Measurements from ENCODE around the gene ALKBH6. TPM values are rescaled to one million over a fixed set of nuclear protein-coding genes. Genes with fewer than 3 reads are reported as not detected.

The ALKBH6 gene
- total RNA-seq, 4 donors from 2014 or later, result 21.1 to 33.2 (median 24.9) TPM

DNA sequence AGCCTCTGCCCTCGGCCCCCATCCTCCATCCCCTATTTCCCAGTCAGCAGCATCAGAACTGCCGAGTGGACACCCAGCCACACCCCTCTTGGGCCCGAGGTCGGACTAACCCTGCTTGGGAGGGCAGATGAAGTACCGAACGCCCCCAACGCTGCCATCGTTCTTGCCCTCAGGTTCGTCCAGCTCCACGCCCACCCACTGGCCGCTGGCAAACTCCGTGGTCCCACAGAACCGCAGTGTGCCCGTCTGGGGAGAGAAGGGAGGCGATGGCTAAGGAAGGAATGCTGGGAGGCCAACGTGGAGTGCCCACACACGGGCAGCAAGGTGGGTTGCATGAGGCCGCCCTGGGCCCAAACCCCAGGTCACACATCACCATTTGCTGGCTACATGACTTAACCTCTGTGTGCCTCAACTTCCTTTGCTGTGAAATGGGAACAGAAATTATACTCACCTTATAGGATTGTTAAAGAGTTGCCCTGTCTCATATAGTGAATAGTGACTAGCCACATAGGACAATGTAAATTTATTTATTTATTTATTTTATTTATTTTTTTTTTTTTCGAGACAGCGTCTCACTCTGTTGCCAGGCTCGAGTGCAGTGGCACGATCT, 5.2 kb upstream of the ALKBH6 start:
- H3K27me3 ChIP-seq, result no peaks in the 10 kb centered on the region
- H3K27ac ChIP-seq, result no peak overlapping the region
- H3K4me3 ChIP-seq, result no peak overlapping the region
- peaks cover 8% of the 10 kb centered on the region for H3K4me1 ChIP-seq
- 94% methylated on average over 16 of the region's 22 CpGs for WGBS
- H3K9me3 ChIP-seq, result no peaks in the 10 kb centered on the region
- DNase-seq (ENCODE audit: low spot score in 2 of 2), result no peak
- H3K36me3 ChIP-seq, result peaks cover 37% of the 10 kb centered on the region
- TF ChIP-seq EP300 (IDR thresholded peaks at IDR 0.05), result no peak
- no peak for TF ChIP-seq POLR2A (IDR thresholded peaks at IDR 0.05)
- TF ChIP-seq CTCF (IDR thresholded peaks at IDR 0.05), result no peak
- TF ChIP-seq POLR2AphosphoS5 (IDR thresholded peaks at IDR 0.05), result no peak

DNA sequence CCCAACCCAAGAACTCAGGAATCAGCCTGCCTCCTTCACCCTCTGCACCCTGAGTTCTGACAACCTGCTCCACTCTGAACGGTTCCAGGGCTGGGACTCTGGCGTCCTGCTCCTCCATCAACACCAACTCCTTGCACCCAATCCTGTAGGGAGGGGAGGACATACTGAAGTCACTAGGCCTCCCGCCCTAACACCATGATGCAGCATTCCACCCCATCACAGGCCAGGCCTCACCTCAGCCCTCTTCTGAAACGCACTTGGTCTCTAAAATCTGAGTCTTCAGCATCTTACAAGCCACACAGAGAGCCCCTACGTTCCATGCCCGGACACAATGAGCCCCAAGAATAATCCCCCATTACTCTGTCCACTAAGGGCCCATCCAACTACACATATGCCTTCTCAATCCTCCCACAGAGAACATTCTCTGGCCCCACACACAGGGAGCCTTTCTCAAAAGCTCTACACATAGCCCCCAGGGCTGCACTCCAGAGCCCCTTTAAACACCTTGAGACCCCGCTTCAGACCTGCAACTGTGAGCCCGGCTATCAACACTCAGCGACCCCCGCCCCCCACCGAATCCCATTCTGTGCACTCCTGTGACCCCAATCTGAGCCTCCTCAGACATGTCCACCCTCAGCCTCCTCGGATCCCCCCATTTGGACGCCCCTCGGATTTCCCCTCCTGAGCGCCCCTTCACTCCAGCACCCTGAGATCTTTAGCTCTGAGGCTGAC, 567 bp downstream of the ALKBH6 start:
- Histone ChIP-seq H3K27me3 (no peaks in the 10 kb centered on the region), H3K36me3 (peaks cover 9% of the 10 kb centered on the region), H3K4me1 (peaks cover 31% of the 10 kb centered on the region), H3K27ac (peak overlapping the region; percentile 72), H3K4me3 (peak overlapping the region; percentile 64), H3K9me3 (no peaks in the 10 kb centered on the region)
- 30% methylated on average over 15 of the region's 15 CpGs for WGBS
- TF ChIP-seq CTCF (IDR thresholded peaks at IDR 0.05), result no peak
- no peak for TF ChIP-seq POLR2AphosphoS5 (IDR thresholded peaks at IDR 0.05)
- no peak for TF ChIP-seq POLR2A (IDR thresholded peaks at IDR 0.05)
- no peak for TF ChIP-seq EP300 (IDR thresholded peaks at IDR 0.05)
- no peak for DNase-seq (ENCODE audit: low spot score in 2 of 2)

GRCh38 chr19:36010402-36010801, 3.6 kb downstream of the ALKBH6 start:
- H3K27ac ChIP-seq, result no peak overlapping the region
- peaks cover 33% of the 10 kb centered on the region for H3K4me1 ChIP-seq

GRCh38 chr19:36009633-36010379, 4.2 kb downstream of the ALKBH6 start:
- H3K4me1 ChIP-seq, result peaks cover 30% of the 10 kb centered on the region
- no peaks in the 10 kb centered on the region for H3K27me3 ChIP-seq
- WGBS, result 50% methylated on average over 15 of the region's 15 CpGs
- peak overlapping the region; percentile 56 for H3K4me3 ChIP-seq
- DNase-seq (ENCODE audit: low spot score in 2 of 2), result no peak
- no peak for TF ChIP-seq POLR2A (IDR thresholded peaks at IDR 0.05)
- TF ChIP-seq CTCF (IDR thresholded peaks at IDR 0.05), result no peak
- TF ChIP-seq EP300 (IDR thresholded peaks at IDR 0.05), result no peak
- TF ChIP-seq POLR2AphosphoS5 (IDR thresholded peaks at IDR 0.05), result no peak
- no peaks in the 10 kb centered on the region for H3K36me3 ChIP-seq
- no peaks in the 10 kb centered on the region for H3K9me3 ChIP-seq
- no peak overlapping the region for H3K27ac ChIP-seq

More at GRCh38 chr19:36010402-36010801, 3.6 kb downstream of the ALKBH6 start:
- H3K9me3 ChIP-seq, result no peaks in the 10 kb centered on the region
- no peaks in the 10 kb centered on the region for H3K36me3 ChIP-seq
- H3K4me3 ChIP-seq, result no peak overlapping the region
- 85% methylated on average over 11 of the region's 11 CpGs for WGBS
- H3K27me3 ChIP-seq, result no peaks in the 10 kb centered on the region
- TF ChIP-seq POLR2AphosphoS5 (IDR thresholded peaks at IDR 0.05) (no peak), POLR2A (IDR thresholded peaks at IDR 0.05) (no peak)
- no peak for DNase-seq (ENCODE audit: low spot score in 2 of 2)

DNA sequence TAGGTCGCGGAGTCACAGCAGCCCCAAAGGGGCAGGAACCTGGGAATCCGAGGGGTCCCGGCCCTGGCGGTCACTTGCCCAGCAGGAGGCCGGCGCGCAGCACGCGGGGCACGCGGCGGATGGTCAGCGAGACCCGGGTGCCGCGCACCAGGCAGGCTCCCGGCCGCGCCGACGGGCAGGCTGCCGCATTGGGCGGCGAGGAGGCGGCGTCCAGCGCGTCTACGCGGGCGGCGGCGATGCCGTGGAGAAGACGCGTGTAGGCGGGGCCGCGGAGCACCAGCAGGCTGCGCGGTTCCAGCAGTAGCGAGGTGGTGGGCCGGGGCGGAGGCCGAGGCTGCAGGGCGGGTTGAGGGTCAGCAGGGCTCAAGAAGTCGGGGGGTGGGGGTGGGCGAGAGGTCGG, 4.8 kb downstream of the ALKBH6 start:
- Histone ChIP-seq H3K27ac (peak overlapping the region; percentile 45), H3K4me1 (peaks cover 25% of the 10 kb centered on the region), H3K36me3 (no peaks in the 10 kb centered on the region), H3K9me3 (no peaks in the 10 kb centered on the region), H3K4me3 (peak overlapping the region; percentile 56), H3K27me3 (no peaks in the 10 kb centered on the region)
- 1% methylated on average over 31 of the region's 50 CpGs for WGBS
- DNase-seq (ENCODE audit: low spot score in 2 of 2), result peak in 1 of 2 donors; percentile 78
- TF ChIP-seq POLR2A (IDR thresholded peaks at IDR 0.05) (no peak), EP300 (IDR thresholded peaks at IDR 0.05) (no peak), POLR2AphosphoS5 (IDR thresholded peaks at IDR 0.05) (no peak), CTCF (IDR thresholded peaks at IDR 0.05) (no peak)
